A204.1 (cell line): ENCODE results near the gene MMP14.
"Not testable (repeated sequence)": the region's sequence is repeated elsewhere in the genome, so short reads cannot be mapped to it uniquely, and the experiment has no call there.

Experiments used
- FAIRE-seq: peaks from 2 replicates; lab custom pipeline; 2012; peaks lifted over from hg19 to GRCh38; lab: Jason Lieb, UNC

The MMP14 gene

DNA sequence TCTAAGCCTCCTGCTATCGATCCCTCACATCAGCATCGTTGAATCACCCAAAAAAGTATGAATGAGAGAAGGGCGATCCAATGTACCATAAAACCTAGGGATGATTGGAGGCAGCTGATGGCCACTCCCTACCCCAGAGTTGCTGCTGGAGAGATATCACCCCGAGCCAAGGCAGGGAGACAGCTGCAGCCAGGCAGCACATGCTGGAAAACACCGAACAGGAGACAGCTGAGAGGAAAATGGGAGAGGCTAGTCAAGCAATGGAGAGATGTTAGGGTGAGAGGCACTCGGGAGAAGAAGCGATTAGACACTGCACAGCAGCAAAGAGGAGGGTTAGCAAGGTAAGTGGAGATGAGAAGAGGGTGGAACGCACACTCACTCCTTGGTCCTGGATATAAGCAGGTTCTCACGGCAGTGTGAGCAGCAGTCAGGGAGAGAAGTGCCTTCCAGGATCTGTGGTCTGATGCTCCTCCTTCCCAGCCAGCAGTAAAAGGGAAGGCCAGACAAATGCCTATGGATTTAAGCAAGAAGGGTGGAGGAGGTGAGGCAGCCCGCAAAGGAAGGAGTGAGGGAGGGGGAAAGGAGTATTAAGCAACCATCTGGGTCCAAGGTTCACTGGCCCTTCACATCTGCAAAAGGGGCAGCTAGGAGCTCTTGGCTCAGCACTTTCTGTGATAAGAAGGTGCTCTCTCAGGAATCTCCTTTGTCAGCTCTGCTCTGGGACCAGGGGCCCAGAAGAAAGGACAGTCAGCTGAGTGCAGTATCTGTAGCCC lies 21.3 kb upstream of the MMP14 start, which contains the start of gene SLC7A7:
Gene SLC7A7 (minus strand): TSS at position 495 of the 773 bp plus-strand sequence. CDS start 2,037 bp downstream, outside the sequence.
- no peak for FAIRE-seq

GRCh38 chr14:22819151-22819988 lies 17.0 kb upstream of the MMP14 start:
- no peak for FAIRE-seq

GRCh38 chr14:22820731-22821130 lies 15.7 kb upstream of the MMP14 start:
- FAIRE-seq: no peak

- FAIRE-seq: no peak
Observed at GRCh38 chr14:22821193-22822015, 15.0 kb upstream of the MMP14 start.

DNA sequence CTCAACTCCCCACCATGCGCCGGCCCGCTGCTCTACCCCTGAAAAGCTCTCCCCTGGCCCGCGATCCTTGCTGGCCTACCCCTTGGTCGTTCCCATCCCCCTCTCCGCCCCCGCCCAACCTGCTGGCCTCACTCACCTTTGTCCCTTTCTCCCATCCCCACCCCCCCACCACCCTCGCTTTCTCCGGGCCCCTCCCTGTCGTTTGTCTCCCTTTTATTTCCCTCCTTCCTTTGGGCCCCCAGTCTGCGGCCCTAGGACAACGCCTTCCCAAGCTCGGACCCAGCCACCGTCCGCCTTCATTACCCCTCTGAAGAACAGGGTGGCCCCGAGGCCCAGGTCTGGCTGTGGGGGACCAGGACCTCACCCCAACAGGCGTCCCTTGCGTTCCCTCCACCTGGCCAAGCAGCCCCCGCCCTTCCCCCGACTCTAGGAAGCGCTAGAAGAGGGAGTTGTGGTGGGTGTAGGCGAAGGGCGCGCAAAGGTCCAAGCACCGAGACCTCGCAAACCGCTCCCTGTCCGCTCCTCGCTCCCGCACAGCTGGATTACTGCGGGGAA lies 14.3 kb upstream of the MMP14 start:
- no peak for FAIRE-seq

DNA sequence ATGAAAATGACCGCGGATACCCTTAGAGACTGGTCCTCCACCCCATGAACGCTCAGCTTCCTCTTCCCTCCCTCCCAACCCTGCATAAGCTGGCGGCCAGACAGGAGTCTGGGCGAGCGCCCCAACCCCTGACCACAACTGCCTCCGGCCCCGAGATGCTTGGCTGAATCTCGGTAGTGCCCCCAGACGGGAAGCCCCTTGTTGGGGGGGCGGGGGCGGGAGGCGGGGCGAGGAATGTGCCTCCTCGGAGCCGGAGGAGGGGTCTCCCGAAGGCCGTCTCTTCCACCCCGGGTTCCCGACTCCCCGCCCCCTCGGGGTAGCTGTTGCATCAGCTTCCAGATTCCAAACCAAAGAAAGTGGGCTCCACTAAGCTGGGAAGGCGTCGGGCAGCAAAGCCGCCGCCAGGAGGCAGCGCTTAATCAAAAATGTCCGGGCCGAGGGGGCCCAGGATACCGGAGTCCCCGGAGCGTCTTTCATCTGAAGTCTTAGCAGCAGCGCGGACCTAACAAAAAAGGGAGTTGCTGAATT lies 13.8 kb upstream of the MMP14 start:
- no peak for FAIRE-seq

- FAIRE-seq: no peak
Observed at GRCh38 chr14:22824711-22825359, 11.6 kb upstream of the MMP14 start.

DNA sequence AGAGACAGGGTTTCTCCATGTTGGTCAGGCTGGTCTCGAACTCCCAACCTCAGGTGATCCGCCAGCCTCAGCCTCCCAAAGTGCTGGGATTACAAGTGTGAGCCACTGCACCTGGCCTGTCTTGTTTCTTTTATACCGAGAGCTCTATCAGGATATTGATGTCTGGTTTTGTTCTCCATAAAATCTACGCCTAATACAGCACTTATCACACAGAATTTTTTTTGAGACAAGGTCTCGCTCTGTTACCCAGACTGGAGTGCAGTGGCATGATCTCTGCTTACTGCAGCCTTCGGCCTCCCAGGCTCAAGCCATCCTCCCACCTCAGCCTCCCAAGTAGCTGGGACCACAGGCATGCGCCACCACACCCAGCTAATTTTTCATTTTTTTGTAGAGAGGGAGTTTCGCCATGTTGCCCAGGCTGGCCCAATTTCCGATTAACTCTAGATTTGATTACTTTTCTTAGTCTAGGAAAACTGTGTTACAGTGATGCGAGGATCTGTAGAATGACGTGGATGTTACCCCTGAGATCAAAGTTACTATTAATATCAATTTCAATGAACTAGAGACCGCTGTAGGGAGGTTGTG lies 7.2 kb upstream of the MMP14 start:
- FAIRE-seq: not testable (repeated sequence)

- FAIRE-seq: peak; percentile 35
Observed at GRCh38 chr14:22829661-22830442, 6.5 kb upstream of the MMP14 start, which contains the start of gene MRPL52. TSS of gene MRPL52 (plus strand) at chr14:22829887. CDS start at chr14:22829913, 26 bp downstream.

GRCh38 chr14:22830443-22831010 lies 5.9 kb upstream of the MMP14 start:
- no peak for FAIRE-seq

- no peak for FAIRE-seq
Observed at GRCh38 chr14:22835505-22835904, 880 bp upstream of the MMP14 start.

GRCh38 chr14:22837114-22837749 lies 847 bp downstream of the MMP14 start:
- no peak for FAIRE-seq

GRCh38 chr14:22837750-22838538 lies 1.6 kb downstream of the MMP14 start:
- FAIRE-seq: no peak

GRCh38 chr14:22838631-22839041 lies 2.3 kb downstream of the MMP14 start:
- FAIRE-seq: no peak

- no peak for FAIRE-seq
Observed at GRCh38 chr14:22839159-22839779, 2.9 kb downstream of the MMP14 start.

- no peak for FAIRE-seq
Observed at GRCh38 chr14:22841311-22841710, 4.9 kb downstream of the MMP14 start.

GRCh38 chr14:22841769-22842168 lies 5.4 kb downstream of the MMP14 start:
- FAIRE-seq: no peak
